ENCODE data around the gene CWC25. TPM values are rescaled to one million over a fixed set of nuclear protein-coding genes. Genes with fewer than 3 reads are reported as not detected.

CWC25 gene
- total and polyA plus RNA-seq, 2 of the 13 experiments (the other 11 are each of a cell fraction or from before 2014, with no cell fraction given) = 15.6 to 22.7 TPM

- TF ChIP-seq RERE (CRISPR knock-in tag; IDR thresholded peaks at IDR 0.05; ENCODE audit: low read depth) (peak; percentile 49; the same call in 1 of the 2 replicates), HNRNPLL (IDR thresholded peaks at IDR 0.05; ENCODE audit: low read depth, low read length, poor library complexity, severe bottlenecking) (peak; percentile 60), ZNF503 (CRISPR knock-in tag; IDR thresholded peaks at IDR 0.05) (no peak; the same call in 1 of the 2 replicates), HMGXB4 (CRISPR knock-in tag; IDR thresholded peaks at IDR 0.05; ENCODE audit: borderline replicate concordance in 1 of 2, low read depth in 1 of 2) (peak; percentile 93 to 95), SRY (CRISPR knock-in tag; IDR thresholded peaks at IDR 0.05) (peak; percentile 94), POGK (CRISPR knock-in tag; conservative IDR thresholded peaks at IDR 0.05) (peak; percentile 69), ZNF280D (CRISPR knock-in tag; IDR thresholded peaks at IDR 0.05) (peak; percentile 85), KLF11 (CRISPR knock-in tag; IDR thresholded peaks at IDR 0.05) (peak; percentile 98), XBP1 (CRISPR knock-in tag; IDR thresholded peaks at IDR 0.05) (no peak), ZNF260 (CRISPR knock-in tag; IDR thresholded peaks at IDR 0.05; ENCODE audit: borderline replicate concordance, low read depth) (no peak), SIX4 (CRISPR knock-in tag; IDR thresholded peaks at IDR 0.05) (peak; percentile 91), NR2F1 (CRISPR knock-in tag; IDR thresholded peaks at IDR 0.05) (no peak)
Measured at GRCh38 chr17:38824899-38825761, at the start of gene CWC25 (continued).

All from HepG2 (cell line).